Omental fat pad (tissue), 4 donors: ENCODE data around the gene SULT1C4. TPM values are rescaled to one million over a fixed set of nuclear protein-coding genes. Genes with fewer than 3 reads are reported as not detected.
"Not testable (repeated sequence)": the region's sequence is repeated elsewhere in the genome, so short reads cannot be mapped to it uniquely, and the experiment has no call there.

Experiments
- ATAC-seq: fragments of 150-250 bp; one replicate; pipeline ENCODE4 v1.9.1; 2016; ENCODE audit warnings: mild to moderate bottlenecking, moderate library complexity; ENCODE audit not compliant: low FRiP score
- DNase-seq: peaks from one replicate; pipeline ENCODE4 v3.0.0-alpha.2; 2019; ENCODE audit warnings: low spot score
- CTCF ChIP-seq, 3 donors: fragments of 450-650 bp; IDR thresholded peaks; one replicate each; pipeline ENCODE4 v1.5.1; 2016 to 2017; ENCODE audit warnings: antibody characterized with exemption in 3 of 3, mild to moderate bottlenecking in 3 of 3, moderate library complexity in 2 of 3
- small RNA-seq: library from RNA; depleted of rRNA; stranded (forward); fragments of <200 nt; gene quantifications from one replicate; pipeline ENCODE3, GENCODE V24; 2016
- total RNA-seq, 4 donors: library from RNA; depleted of rRNA; stranded (reverse); fragments of >200 nt; gene quantifications; one replicate each; pipeline ENCODE4 v1.1.0, GENCODE V29; 2016

SULT1C4 gene
- total RNA-seq, 4 donors from 2014 or later: 3.5 to 16.2 (median 4.2) TPM

GRCh38 chr2:108423502-108424251 is 45.9 kb downstream of the SULT1C4 start:
- no peak for TF ChIP-seq CTCF (IDR thresholded peaks at IDR 0.05)
- ATAC-seq (no peak), DNase-seq (no peak)

DNA sequence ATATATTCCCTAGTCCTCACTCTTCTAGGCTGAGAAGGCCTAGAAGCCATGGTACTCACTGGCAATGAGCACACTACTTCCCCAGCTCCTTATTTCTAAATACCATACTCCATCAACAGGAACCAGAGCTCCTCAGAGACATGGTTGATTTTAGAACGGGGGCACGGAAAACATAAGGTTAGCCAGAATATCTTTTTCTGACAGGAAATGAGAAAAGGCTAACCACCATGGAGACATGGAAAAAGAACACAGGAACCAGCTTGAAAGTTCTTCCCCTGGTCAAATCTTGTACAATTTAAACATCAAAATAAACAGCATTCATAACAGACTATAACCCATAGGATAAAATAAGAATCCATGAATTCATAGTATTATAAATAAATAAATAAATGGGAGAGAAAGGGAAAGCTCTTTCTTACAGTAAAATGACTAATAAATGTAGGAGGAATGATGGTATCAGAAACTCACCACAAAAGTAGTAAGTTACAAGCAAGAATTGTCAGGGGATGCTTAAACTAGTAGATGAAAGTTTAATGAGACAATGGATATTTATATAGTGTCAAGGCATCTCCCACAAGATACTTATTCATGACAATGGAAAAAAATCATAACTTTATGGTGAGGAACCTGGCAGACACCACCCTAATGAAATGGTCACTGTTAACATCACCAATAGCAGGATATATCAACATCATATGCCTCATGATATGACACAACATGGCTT is 50.7 kb downstream of the SULT1C4 start:
- no peak for TF ChIP-seq CTCF (IDR thresholded peaks at IDR 0.05)
- ATAC-seq: no peak
- DNase-seq: no peak

- DNase-seq, ATAC-seq: not testable (repeated sequence)
Measured at GRCh38 chr2:108435578-108435977, 57.8 kb downstream of the SULT1C4 start.

DNA sequence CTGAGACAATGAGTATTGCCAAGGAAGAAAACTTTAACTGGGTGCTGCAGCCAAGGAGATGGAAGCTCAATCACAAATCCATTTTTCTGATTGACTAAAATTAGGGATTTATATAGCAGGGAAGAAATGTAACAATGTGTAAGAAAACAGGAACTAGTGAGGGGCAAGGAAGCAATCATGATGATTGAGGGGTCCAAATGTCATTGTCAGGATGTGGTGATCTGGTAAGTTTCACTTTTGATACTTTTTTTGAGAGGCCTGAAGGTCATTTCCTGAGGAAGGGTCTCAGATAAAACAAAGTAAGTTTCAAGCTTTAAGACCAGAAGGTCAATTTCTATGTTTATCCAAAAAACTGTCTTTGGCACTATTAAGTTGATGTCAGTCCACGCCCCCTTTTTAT is 59.2 kb downstream of the SULT1C4 start:
- DNase-seq (no peak), ATAC-seq (no peak)
- no peak for TF ChIP-seq CTCF (IDR thresholded peaks at IDR 0.05)

Small RNAs within 50 kb of the gene (small RNA-seq; reads per million reads assigned to genes)
- gene SMIM12P1: not detected

Other genes starting within 250 kb of the SULT1C4 start
- not detected for gene SULT1C3, start 138.0 kb upstream of the SULT1C4 start, total RNA-seq
- 1 to 10 TPM in 1 of 4 donors, under 1 TPM in 1, not detected in 2; 0.28 to 2.4 TPM for gene SULT1C2, start 89.1 kb upstream of the SULT1C4 start, total RNA-seq
- 10 to 100 TPM; 18.9 to 59.1 (median 24.1) TPM for gene GCC2, start 71.3 kb downstream of the SULT1C4 start, total RNA-seq
- 100 to 1,000 TPM in 3 of 4 donors, 10 to 100 TPM in 1; 69.4 to 175 (median 155) TPM for gene LIMS1, start 156.5 kb downstream of the SULT1C4 start, total RNA-seq